CD4-positive, CD25-positive, alpha-beta regulatory T cell (primary cell): ENCODE results near the gene CEP290. TPM values are rescaled to one million over a fixed set of nuclear protein-coding genes. Genes with fewer than 3 reads are reported as not detected.

Experiments used
- ATAC-seq, 2 donors: fragments of 150-1000 bp; cut with Tn5 transposase; one replicate each; pipeline ENCODE4 v1.10.0; 2021; ENCODE audit warnings: low read depth in 2 of 2, moderate number of reproducible peaks in 2 of 2, moderate library complexity in 1 of 2
- DNase-seq, 3 donors: peaks; one replicate each; pipeline versions ENCODE4 v3.0.0 to v3.0.0-alpha.2; 2012 to 2022; ENCODE audit warnings: mixed read lengths in 1 of 3
- H3K27ac ChIP-seq: one replicate; pipeline ENCODE4 v1.7.0; 2013; ENCODE audit warnings: mild to moderate bottlenecking, low read length; ENCODE audit not compliant: insufficient read depth, poor library complexity, severe bottlenecking
- H3K27me3 ChIP-seq: one replicate; pipeline ENCODE4 v1.7.0; 2013; ENCODE audit warnings: low read length; ENCODE audit not compliant: control insufficient read depth, insufficient read depth
- H3K36me3 ChIP-seq: one replicate; pipeline ENCODE4 v1.7.0; 2013; ENCODE audit warnings: mild to moderate bottlenecking, low read length, moderate library complexity; ENCODE audit not compliant: control insufficient read depth, insufficient read depth
- H3K4me1 ChIP-seq: 2 replicates; pipeline ENCODE4 v1.7.0; 2013; ENCODE audit warnings: mild to moderate bottlenecking, low read length; ENCODE audit not compliant: insufficient read depth, control insufficient read depth, poor library complexity, severe bottlenecking
- H3K4me3 ChIP-seq: one replicate; pipeline ENCODE4 v1.7.0; 2013; ENCODE audit warnings: low read depth, mild to moderate bottlenecking, low read length, moderate library complexity
- H3K9me3 ChIP-seq, 2 experiments: 1 replicate in 1 of 2; 2 replicates in 1 of 2; pipeline ENCODE4 v1.7.0; 2013; ENCODE audit warnings: low read length in 2 of 2, mild to moderate bottlenecking in 1 of 2, moderate library complexity in 1 of 2; ENCODE audit not compliant: control insufficient read depth in 2 of 2
- H3K27ac Mint-ChIP-seq, 3 donors: one replicate each; pipeline ENCODE4 v1.8.0; 2020 to 2022; ENCODE audit warnings: mild to moderate bottlenecking in 3 of 3, mixed read lengths in 3 of 3, moderate library complexity in 2 of 3
- H3K27me3 Mint-ChIP-seq: one replicate; pipeline ENCODE4 v1.8.0; 2022; ENCODE audit warnings: mild to moderate bottlenecking, mixed read lengths
- H3K36me3 Mint-ChIP-seq: one replicate; pipeline ENCODE4 v1.8.0; 2020; ENCODE audit warnings: mixed read lengths
- H3K4me1 Mint-ChIP-seq, 4 donors: one replicate each; pipeline ENCODE4 v1.8.0; 2020 to 2022; ENCODE audit warnings: mixed read lengths in 4 of 4, mild to moderate bottlenecking in 1 of 4
- H3K4me3 Mint-ChIP-seq, 4 donors: one replicate each; pipeline ENCODE4 v1.8.0; 2020 to 2022; ENCODE audit warnings: mild to moderate bottlenecking in 4 of 4, mixed read lengths in 4 of 4, moderate library complexity in 3 of 4
- H3K9me3 Mint-ChIP-seq, 7 donors: one replicate each; pipeline ENCODE4 v1.8.0; 2020 to 2022; ENCODE audit warnings: mixed read lengths in 7 of 7, mild to moderate bottlenecking in 3 of 7, moderate library complexity in 2 of 7
- polyA plus RNA-seq, 4 donors: library from polyadenylated mRNA; unstranded; fragments of 300-500 nt; fragmentation: Illumina TruSeq; gene quantifications; one replicate each; pipeline ENCODE4 v1.2.3, GENCODE V29; 2021
- total RNA-seq: library from RNA; stranded (reverse); gene quantifications from one replicate; pipeline ENCODE4 v1.2.3, GENCODE V29; 2022

The CEP290 gene
- total and polyA plus RNA-seq, 5 donors from 2014 or later: 2.1 to 16.7 (median 4.3) TPM

DNA sequence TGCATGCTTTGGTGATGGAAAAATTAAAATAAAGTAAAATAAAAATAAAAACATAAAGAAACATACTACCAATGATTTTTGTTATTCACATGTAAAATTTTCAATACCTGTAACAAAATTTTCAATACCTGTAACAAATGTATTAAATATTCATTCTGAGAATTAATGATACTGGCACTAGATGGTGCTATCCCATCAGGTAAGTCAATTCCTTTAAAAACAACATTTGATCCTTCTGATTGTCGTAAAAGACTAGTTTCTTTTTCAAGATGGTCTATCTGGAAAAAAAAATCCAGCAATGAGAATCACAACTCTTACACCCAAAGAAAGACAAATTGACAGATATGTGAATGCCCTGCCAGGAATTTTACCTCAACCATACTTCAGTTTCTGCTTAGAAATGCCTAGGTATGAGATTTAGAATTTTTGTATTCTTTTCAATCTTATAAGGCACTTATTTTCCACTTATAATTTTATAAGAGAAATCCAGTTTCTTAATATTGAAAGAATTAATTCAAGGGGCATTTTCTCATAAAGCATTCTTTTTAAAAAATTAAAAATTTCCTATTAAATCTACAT, 30.7 kb downstream of the CEP290 start:
- Histone ChIP-seq H3K36me3 (peaks cover 35% of the 10 kb centered on the region), H3K4me3 (peak overlapping the region; percentile 61), H3K27me3 (no peaks in the 10 kb centered on the region), H3K9me3 (no peaks in the 10 kb centered on the region), H3K27ac (no peak overlapping the region), H3K4me1 (no peaks in the 10 kb centered on the region)
- peak overlapping the region in 1 of 3 donors; percentile 51 for H3K27ac Mint-ChIP-seq
- no peaks in the 10 kb centered on the region for H3K27me3 Mint-ChIP-seq
- H3K36me3 Mint-ChIP-seq: peaks cover 47% of the 10 kb centered on the region
- DNase-seq (peak in 2 of 3 donors; percentile 38 to 57), ATAC-seq (no peak)
- H3K4me3 Mint-ChIP-seq: peak overlapping the region in 1 of 4 donors; percentile 38
- no peaks in the 10 kb centered on the region for H3K9me3 Mint-ChIP-seq
- peaks cover 0 to 4% (median 3%) of the 10 kb centered on the region in 4 donors for H3K4me1 Mint-ChIP-seq

DNA sequence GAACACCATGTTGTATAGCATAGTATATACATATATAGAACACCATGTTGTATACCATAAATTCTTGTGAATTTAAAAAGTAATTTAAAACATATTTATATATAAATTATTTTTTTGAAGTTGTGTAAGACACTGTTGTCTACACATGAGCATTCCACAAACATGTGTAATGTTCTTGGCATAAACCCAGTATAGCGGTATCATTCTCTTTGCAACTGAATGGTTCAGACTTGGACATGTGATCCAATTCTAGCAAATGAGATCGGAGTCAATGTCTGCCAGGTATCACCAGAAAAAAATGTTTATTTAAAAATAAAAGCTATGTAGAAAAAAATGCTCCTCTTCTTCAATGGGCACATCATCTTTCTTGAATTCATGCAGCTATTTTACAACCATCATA, 33.9 kb downstream of the CEP290 start:
- Mint-ChIP-seq H3K27me3 (no peaks in the 10 kb centered on the region), H3K36me3 (peaks cover 33% of the 10 kb centered on the region), H3K4me1 (peaks cover 0 to 4% (median 3%) of the 10 kb centered on the region in 4 donors), H3K9me3 (no peaks in the 10 kb centered on the region), H3K4me3 (no peak overlapping the region), H3K27ac (no peak overlapping the region)
- H3K4me3 ChIP-seq: no peak overlapping the region
- H3K27me3 ChIP-seq: no peaks in the 10 kb centered on the region
- H3K27ac ChIP-seq: no peak overlapping the region
- H3K9me3 ChIP-seq: no peaks in the 10 kb centered on the region
- DNase-seq (no peak), ATAC-seq (no peak)
- peaks cover 35% of the 10 kb centered on the region for H3K36me3 ChIP-seq
- H3K4me1 ChIP-seq: no peaks in the 10 kb centered on the region

- H3K4me1 Mint-ChIP-seq: peaks cover 0 to 1% (median 0%) of the 10 kb centered on the region in 4 donors
- peaks cover 19% of the 10 kb centered on the region for H3K36me3 ChIP-seq
- H3K9me3 Mint-ChIP-seq: no peaks in the 10 kb centered on the region
- DNase-seq (no peak), ATAC-seq (no peak)
- H3K4me1 ChIP-seq: no peaks in the 10 kb centered on the region
- no peak overlapping the region for H3K4me3 Mint-ChIP-seq
- no peaks in the 10 kb centered on the region for H3K9me3 ChIP-seq
- no peak overlapping the region for H3K27ac ChIP-seq
- H3K27me3 ChIP-seq: no peaks in the 10 kb centered on the region
- no peaks in the 10 kb centered on the region for H3K27me3 Mint-ChIP-seq
- H3K27ac Mint-ChIP-seq: no peak overlapping the region
- H3K4me3 ChIP-seq: no peak overlapping the region
- H3K36me3 Mint-ChIP-seq: peaks cover 24% of the 10 kb centered on the region
Observed at GRCh38 chr12:88093573-88093972, 48.3 kb downstream of the CEP290 start.

DNA sequence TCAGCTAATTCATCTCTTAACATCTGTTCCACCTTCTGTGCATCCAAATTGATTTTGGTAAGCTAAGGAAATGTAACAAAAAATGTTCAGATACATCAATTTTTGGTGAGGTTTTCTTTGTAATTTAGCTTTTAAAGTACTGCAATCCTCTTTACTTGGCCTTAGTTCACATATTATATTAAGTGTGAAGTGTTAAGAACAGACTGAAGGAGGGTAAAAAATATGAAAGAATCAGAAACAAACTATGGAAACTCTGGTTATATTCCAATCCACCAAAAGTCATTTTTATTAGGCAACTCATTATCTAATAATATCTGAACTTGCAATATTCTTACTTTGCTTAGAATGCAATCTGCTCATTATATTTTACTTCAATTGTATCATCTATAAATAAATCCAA, 49.1 kb downstream of the CEP290 start:
- no peak overlapping the region for H3K27ac ChIP-seq
- Mint-ChIP-seq H3K4me3 (no peak overlapping the region), H3K4me1 (peaks cover 0 to 1% (median 0%) of the 10 kb centered on the region in 4 donors), H3K9me3 (no peaks in the 10 kb centered on the region), H3K27ac (peak overlapping the region in 1 of 3 donors; percentile 41), H3K36me3 (peaks cover 21% of the 10 kb centered on the region), H3K27me3 (no peaks in the 10 kb centered on the region)
- H3K36me3 ChIP-seq: peaks cover 21% of the 10 kb centered on the region
- H3K27me3 ChIP-seq: no peaks in the 10 kb centered on the region
- no peak for DNase-seq
- no peak overlapping the region for H3K4me3 ChIP-seq
- no peaks in the 10 kb centered on the region for H3K9me3 ChIP-seq
- ATAC-seq: no peak
- no peaks in the 10 kb centered on the region for H3K4me1 ChIP-seq

DNA sequence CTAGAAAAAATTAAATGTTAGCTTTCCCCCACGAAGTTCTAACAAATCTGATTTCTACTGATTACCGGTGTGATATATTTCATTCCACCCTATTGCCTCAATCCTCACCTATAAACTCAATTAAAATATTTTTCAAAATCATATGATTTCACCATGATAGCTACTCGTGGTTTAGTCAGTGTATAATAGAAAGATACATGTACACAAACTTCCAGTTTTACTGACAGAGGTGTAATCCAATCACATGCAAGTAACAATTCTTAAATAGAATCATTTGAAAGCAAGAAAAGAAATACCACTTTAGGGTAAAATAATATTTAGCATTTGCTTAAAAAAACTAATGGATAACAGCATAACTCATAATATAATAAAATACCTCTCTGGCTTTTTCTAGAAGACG, 57.7 kb downstream of the CEP290 start:
- no peak for ATAC-seq
- H3K4me3 ChIP-seq: no peak overlapping the region
- peaks cover 47% of the 10 kb centered on the region for H3K36me3 Mint-ChIP-seq

DNA sequence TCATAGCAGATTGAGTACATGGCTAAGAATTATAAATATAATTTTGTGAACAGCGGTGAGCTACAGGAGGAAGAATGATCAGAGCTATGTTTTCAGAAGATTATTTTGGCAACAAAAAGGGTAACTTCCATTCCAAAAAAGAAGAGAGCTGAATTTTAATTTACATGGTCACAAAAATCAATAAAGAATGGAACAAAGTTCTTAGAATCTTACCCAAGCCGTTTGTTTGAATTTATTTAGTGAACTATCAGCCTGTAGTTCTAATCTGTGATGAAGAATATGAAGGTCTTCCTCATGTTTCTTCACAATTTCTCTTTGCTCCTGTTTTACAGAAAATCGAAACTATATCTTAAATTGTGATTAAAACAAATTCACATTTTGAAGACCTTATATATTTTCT, 58.3 kb downstream of the CEP290 start:
- Histone ChIP-seq H3K9me3 (no peaks in the 10 kb centered on the region), H3K4me3 (no peak overlapping the region), H3K4me1 (no peaks in the 10 kb centered on the region), H3K27ac (no peak overlapping the region), H3K27me3 (no peaks in the 10 kb centered on the region), H3K36me3 (peaks cover 46% of the 10 kb centered on the region)
- ATAC-seq: no peak
- H3K4me1 Mint-ChIP-seq: peaks cover 0 to 8% (median under 1%) of the 10 kb centered on the region in 4 donors
- H3K9me3 Mint-ChIP-seq: no peaks in the 10 kb centered on the region
- no peak overlapping the region for H3K4me3 Mint-ChIP-seq
- H3K27me3 Mint-ChIP-seq: no peaks in the 10 kb centered on the region
- no peak overlapping the region for H3K27ac Mint-ChIP-seq
- H3K36me3 Mint-ChIP-seq: peaks cover 42% of the 10 kb centered on the region
- DNase-seq: no peak

More for the DNA sequence above, 57.7 kb downstream of the CEP290 start:
- Mint-ChIP-seq H3K4me3 (no peak overlapping the region), H3K9me3 (no peaks in the 10 kb centered on the region), H3K27ac (no peak overlapping the region), H3K27me3 (no peaks in the 10 kb centered on the region), H3K4me1 (peaks cover 0 to 8% (median under 1%) of the 10 kb centered on the region in 4 donors)
- Histone ChIP-seq H3K27me3 (no peaks in the 10 kb centered on the region), H3K9me3 (no peaks in the 10 kb centered on the region), H3K4me1 (no peaks in the 10 kb centered on the region), H3K27ac (no peak overlapping the region), H3K36me3 (peaks cover 47% of the 10 kb centered on the region)
- DNase-seq: no peak

GRCh38 chr12:88081247-88081646, 60.6 kb downstream of the CEP290 start:
- Histone ChIP-seq H3K4me1 (no peaks in the 10 kb centered on the region), H3K27me3 (no peaks in the 10 kb centered on the region), H3K9me3 (no peaks in the 10 kb centered on the region), H3K4me3 (no peak overlapping the region), H3K27ac (no peak overlapping the region), H3K36me3 (peaks cover 56% of the 10 kb centered on the region)
- Mint-ChIP-seq H3K27me3 (no peaks in the 10 kb centered on the region), H3K4me1 (peaks cover 0 to 5% (median 0%) of the 10 kb centered on the region in 4 donors), H3K36me3 (peaks cover 53% of the 10 kb centered on the region), H3K4me3 (no peak overlapping the region), H3K27ac (no peak overlapping the region), H3K9me3 (no peaks in the 10 kb centered on the region)
- DNase-seq: no peak
- no peak for ATAC-seq

DNA sequence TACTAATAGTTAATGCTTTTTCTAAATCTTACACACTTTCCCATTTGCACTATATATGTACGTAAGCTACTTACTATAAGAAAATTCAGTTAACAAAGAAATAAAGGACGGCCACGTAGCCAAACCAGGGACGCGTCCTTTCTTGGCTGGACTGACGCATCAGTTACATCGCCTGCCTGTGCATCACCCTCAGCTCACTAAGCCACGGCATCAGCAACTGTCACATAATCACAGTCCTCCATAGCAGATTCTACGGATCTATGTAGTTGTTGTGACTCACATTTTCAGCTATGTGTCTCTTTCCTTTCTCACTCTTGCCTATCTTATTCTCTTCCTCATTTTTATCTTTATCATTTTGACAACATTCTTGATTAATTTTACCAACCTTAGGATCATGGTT, 74.6 kb downstream of the CEP290 start:
- no peaks in the 10 kb centered on the region for H3K9me3 ChIP-seq
- H3K27ac ChIP-seq: no peak overlapping the region
- H3K36me3 ChIP-seq: peaks cover 21% of the 10 kb centered on the region
- no peak for ATAC-seq
- no peak overlapping the region for H3K4me3 ChIP-seq
- H3K36me3 Mint-ChIP-seq: peaks cover 42% of the 10 kb centered on the region
- no peak overlapping the region for H3K4me3 Mint-ChIP-seq
- peaks cover 0 to 15% (median 8%) of the 10 kb centered on the region in 4 donors for H3K4me1 Mint-ChIP-seq
- no peak for DNase-seq
- H3K4me1 ChIP-seq: no peaks in the 10 kb centered on the region
- H3K27me3 Mint-ChIP-seq: no peaks in the 10 kb centered on the region
- no peak overlapping the region for H3K27ac Mint-ChIP-seq
- no peaks in the 10 kb centered on the region for H3K9me3 Mint-ChIP-seq
- no peaks in the 10 kb centered on the region for H3K27me3 ChIP-seq
